Ovary (tissue), 3 donors: ENCODE data around the gene CTBP2.

ENCODE experiments used
- EP300 ChIP-seq: sonication (generic); formaldehyde crosslinking; IDR thresholded peaks from one replicate; pipeline ENCODE4 v1.6.1; 2017; ENCODE audit warnings: antibody characterized with exemption
- POLR2A ChIP-seq: fragments of 450-650 bp; IDR thresholded peaks from one replicate; pipeline ENCODE4 v1.6.1; 2017; ENCODE audit warnings: antibody characterized with exemption, mild to moderate bottlenecking, moderate library complexity
- TF ChIP-seq, protein P1 (sequence below), 3 donors: fragments of 450-650 bp in 2 of 3; fragments of 200-600 bp in 1 of 3; IDR thresholded peaks; one replicate each; pipeline versions ENCODE4 v1.5.1 to v1.8.0; 2016 to 2022; ENCODE audit warnings: antibody characterized with exemption in 3 of 3, mild to moderate bottlenecking in 1 of 3
- donor health status: DM: no; HTN: no; CAD: no.

- TF ChIP-seq, protein P1, sequence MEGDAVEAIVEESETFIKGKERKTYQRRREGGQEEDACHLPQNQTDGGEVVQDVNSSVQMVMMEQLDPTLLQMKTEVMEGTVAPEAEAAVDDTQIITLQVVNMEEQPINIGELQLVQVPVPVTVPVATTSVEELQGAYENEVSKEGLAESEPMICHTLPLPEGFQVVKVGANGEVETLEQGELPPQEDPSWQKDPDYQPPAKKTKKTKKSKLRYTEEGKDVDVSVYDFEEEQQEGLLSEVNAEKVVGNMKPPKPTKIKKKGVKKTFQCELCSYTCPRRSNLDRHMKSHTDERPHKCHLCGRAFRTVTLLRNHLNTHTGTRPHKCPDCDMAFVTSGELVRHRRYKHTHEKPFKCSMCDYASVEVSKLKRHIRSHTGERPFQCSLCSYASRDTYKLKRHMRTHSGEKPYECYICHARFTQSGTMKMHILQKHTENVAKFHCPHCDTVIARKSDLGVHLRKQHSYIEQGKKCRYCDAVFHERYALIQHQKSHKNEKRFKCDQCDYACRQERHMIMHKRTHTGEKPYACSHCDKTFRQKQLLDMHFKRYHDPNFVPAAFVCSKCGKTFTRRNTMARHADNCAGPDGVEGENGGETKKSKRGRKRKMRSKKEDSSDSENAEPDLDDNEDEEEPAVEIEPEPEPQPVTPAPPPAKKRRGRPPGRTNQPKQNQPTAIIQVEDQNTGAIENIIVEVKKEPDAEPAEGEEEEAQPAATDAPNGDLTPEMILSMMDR (IDR thresholded peaks at IDR 0.05), result no peak
- TF ChIP-seq POLR2A, result no peak
- TF ChIP-seq EP300, result no peak
Observed at GRCh38 chr10:125060482-125060825, 99.9 kb downstream of the CTBP2 start.
